Osteoblast (primary cell): Measurements from ENCODE around the gene ING5. TPM values are rescaled to one million over a fixed set of nuclear protein-coding genes. Genes with fewer than 3 reads are reported as not detected.

Experiments used
- DNase-seq: peaks from one replicate; pipeline ENCODE4 v3.0.0; 2011; ENCODE audit warnings: low spot score, mixed read lengths; ENCODE audit not compliant: insufficient read length; ENCODE audit errors: missing footprints
- H2AFZ ChIP-seq: 2 replicates; pipeline ENCODE4 v1.6.0; 2011; ENCODE audit warnings: mild to moderate bottlenecking, low read length
- H3K27ac ChIP-seq: 2 replicates; pipeline ENCODE4 v1.5.1; 2011; ENCODE audit warnings: mild to moderate bottlenecking, low read depth, low read length, moderate library complexity
- H3K27me3 ChIP-seq: 2 replicates; pipeline ENCODE4 v1.6.0; 2012; ENCODE audit warnings: mild to moderate bottlenecking, control low read depth, inconsistent platforms, low read length, moderate library complexity; ENCODE audit not compliant: insufficient read depth
- H3K36me3 ChIP-seq: 2 replicates; pipeline ENCODE4 v1.5.1; 2011; ENCODE audit warnings: mild to moderate bottlenecking, low read length, control low read depth, moderate library complexity; ENCODE audit not compliant: insufficient read depth
- H3K4me1 ChIP-seq: 2 replicates; pipeline ENCODE4 v1.5.1; 2011; ENCODE audit warnings: mild to moderate bottlenecking, low read length, control low read depth, moderate library complexity; ENCODE audit not compliant: insufficient read depth
- H3K4me2 ChIP-seq: 2 replicates; pipeline ENCODE4 v1.6.0; 2011; ENCODE audit warnings: mild to moderate bottlenecking, low read length; ENCODE audit not compliant: insufficient read depth
- H3K4me3 ChIP-seq: fragments of 200-600 bp; sonication (generic); 3 replicates; pipeline ENCODE4 v1.5.1; 2012; ENCODE audit warnings: mild to moderate bottlenecking, low read length, inconsistent platforms; ENCODE audit not compliant: insufficient read depth
- H3K79me2 ChIP-seq: 2 replicates; pipeline ENCODE4 v1.6.0; 2012; ENCODE audit warnings: mild to moderate bottlenecking, low read length, control low read depth, inconsistent platforms; ENCODE audit not compliant: insufficient read depth
- H3K9me3 ChIP-seq: 2 replicates; pipeline ENCODE4 v1.5.1; 2011; ENCODE audit warnings: low read depth, low read length, control low read depth
- H4K20me1 ChIP-seq: 2 replicates; pipeline ENCODE4 v1.6.0; 2012; ENCODE audit warnings: mild to moderate bottlenecking, low read length, control low read depth; ENCODE audit not compliant: insufficient read depth
- CTCF ChIP-seq: IDR thresholded peaks from 2 replicates; pipeline ENCODE4 v1.5.1; 2011; ENCODE audit warnings: mild to moderate bottlenecking, low read depth, low read length, moderate library complexity; ENCODE audit errors: extremely low read depth
- total RNA-seq: library from RNA; depleted of rRNA; stranded (reverse); fragments of >200 nt; gene quantifications from 2 replicates; pipeline ENCODE4 v1.2.3, GENCODE V29; 2012

The ING5 gene
- total RNA-seq, 1 donor, result 16.6 TPM

- Histone ChIP-seq H3K4me3 (no peak overlapping the region), H3K9me3 (peaks cover 2% of the 10 kb centered on the region), H3K79me2 (no peaks in the 10 kb centered on the region), H4K20me1 (peaks cover 9% of the 10 kb centered on the region), H3K36me3 (peaks cover 10% of the 10 kb centered on the region), H3K4me1 (no peaks in the 10 kb centered on the region), H3K4me2 (no peak overlapping the region), H3K27ac (no peak overlapping the region), H2AFZ (no peak overlapping the region), H3K27me3 (no peaks in the 10 kb centered on the region)
- peak; percentile 79 for DNase-seq
- no peak for TF ChIP-seq CTCF
These were observed 62.7 kb downstream of the ING5 start for GRCh38 chr2:241764275-241765241.

- Histone ChIP-seq H3K4me3 (no peak overlapping the region), H3K27ac (no peak overlapping the region), H3K27me3 (peaks cover 8% of the 10 kb centered on the region), H3K4me1 (peaks cover 5% of the 10 kb centered on the region), H3K79me2 (no peaks in the 10 kb centered on the region), H3K36me3 (no peaks in the 10 kb centered on the region), H4K20me1 (no peaks in the 10 kb centered on the region), H3K4me2 (no peak overlapping the region), H3K9me3 (no peaks in the 10 kb centered on the region), H2AFZ (no peak overlapping the region)
- peak; percentile 77 for DNase-seq
- no peak for TF ChIP-seq CTCF
These were observed 65.8 kb downstream of the ING5 start for GRCh38 chr2:241767464-241768250.

GRCh38 chr2:241768251-241768711 lies 66.4 kb downstream of the ING5 start:
- H3K4me2 ChIP-seq, result no peak overlapping the region
- no peak overlapping the region for H3K4me3 ChIP-seq
- peak; percentile 49 for DNase-seq
- TF ChIP-seq CTCF, result no peak
- no peaks in the 10 kb centered on the region for H3K79me2 ChIP-seq
- H3K4me1 ChIP-seq, result peaks cover 5% of the 10 kb centered on the region
- H2AFZ ChIP-seq, result no peak overlapping the region
- H3K27me3 ChIP-seq, result peaks cover 8% of the 10 kb centered on the region
- H3K36me3 ChIP-seq, result no peaks in the 10 kb centered on the region
- H4K20me1 ChIP-seq, result no peaks in the 10 kb centered on the region
- no peak overlapping the region for H3K27ac ChIP-seq
- no peaks in the 10 kb centered on the region for H3K9me3 ChIP-seq
